IMR-90 (cell line): ENCODE data around the gene CHRD. TPM values are rescaled to one million over a fixed set of nuclear protein-coding genes. Genes with fewer than 3 reads are reported as not detected.

Experiments
- ATAC-seq: fragments of 200-7000 bp; cut with Tn5 transposase; 2 replicates; pipeline ENCODE4 v1.9.1; 2020; ENCODE audit warnings: low read depth, mild to moderate bottlenecking, moderate library complexity
- BruUV-seq: library from RNA; stranded (reverse); fragments of 400-500 nt; replicated peaks from 2 replicates; lab custom pipeline; 2021; lab: Mats Ljungman, UMichigan
- CTCF ChIA-PET: fragments of 300-600 bp; formaldehyde crosslinking; extraction: SDS; loops from one replicate; lab custom pipeline; 2021; ENCODE audit warnings: antibody characterized with exemption; lab: Yijun Ruan, JAX
- POLR2A ChIA-PET: fragments of 300-600 bp; sonication (Branson Sonifier 250); formaldehyde crosslinking; loops from one replicate; lab custom pipeline; 2022; ENCODE audit warnings: antibody characterized with exemption; ENCODE audit not compliant: unreplicated experiment; lab: Charles Lee
- DNase-seq: peaks from one replicate; pipeline ENCODE4 v3.0.0; 2013
- H2AFZ ChIP-seq: replicated peaks from 2 replicates; pipeline ENCODE3; 2013; ENCODE audit warnings: low read length, mild to moderate bottlenecking; ENCODE audit not compliant: poor library complexity
- H2AK5ac ChIP-seq: 2 replicates; pipeline ENCODE4 v1.6.1; 2013; ENCODE audit warnings: low read depth, low read length, inconsistent platforms
- H2AK9ac ChIP-seq: replicated peaks from 2 replicates; pipeline ENCODE3; 2013; ENCODE audit warnings: mild to moderate bottlenecking, low read depth, low read length, moderate library complexity; ENCODE audit not compliant: poor library complexity
- H2BK120ac ChIP-seq: 2 replicates; pipeline ENCODE4 v1.6.1; 2013; ENCODE audit warnings: low read depth, low read length, inconsistent platforms
- H2BK15ac ChIP-seq: 3 replicates; pipeline ENCODE4 v1.6.1; 2013; ENCODE audit warnings: low read depth, low read length, inconsistent platforms
- H2BK20ac ChIP-seq: 2 replicates; pipeline ENCODE4 v1.6.1; 2013; ENCODE audit warnings: low read depth, mild to moderate bottlenecking, inconsistent platforms, low read length, moderate library complexity
- H2BK5ac ChIP-seq: 2 replicates; pipeline ENCODE4 v1.6.1; 2013; ENCODE audit warnings: mild to moderate bottlenecking, low read depth, low read length, inconsistent platforms; ENCODE audit not compliant: poor library complexity, severe bottlenecking
- H3K14ac ChIP-seq: replicated peaks from 2 replicates; pipeline ENCODE4 v1.6.1; 2013; ENCODE audit warnings: low read depth, low read length, inconsistent platforms
- H3K18ac ChIP-seq: 2 replicates; pipeline ENCODE4 v1.6.1; 2013; ENCODE audit warnings: low read depth, low read length, control low read depth
- H3K23ac ChIP-seq: 2 replicates; pipeline ENCODE4 v1.6.1; 2013; ENCODE audit warnings: low read depth, low read length, inconsistent platforms
- H3K27ac ChIP-seq: 2 replicates; pipeline ENCODE4 v1.5.1; 2013; ENCODE audit warnings: mild to moderate bottlenecking, control low read depth, low read length; ENCODE audit not compliant: insufficient read depth
- H3K27me3 ChIP-seq: 2 replicates; pipeline ENCODE4 v1.6.1; 2013; ENCODE audit warnings: low read length; ENCODE audit not compliant: control insufficient read depth, insufficient read depth
- H3K36me3 ChIP-seq: 2 replicates; pipeline ENCODE4 v1.6.1; 2013; ENCODE audit warnings: low read length, mixed read lengths; ENCODE audit not compliant: control insufficient read depth, insufficient read depth
- H3K4ac ChIP-seq: 2 replicates; pipeline ENCODE4 v1.6.1; 2013; ENCODE audit warnings: low read depth, low read length, inconsistent platforms
- H3K4me1 ChIP-seq: 2 replicates; pipeline ENCODE4 v1.6.1; 2013; ENCODE audit warnings: low read length, mixed read lengths; ENCODE audit not compliant: control insufficient read depth, insufficient read depth
- H3K4me2 ChIP-seq: 2 replicates; pipeline ENCODE4 v1.6.1; 2013; ENCODE audit warnings: low read depth, mild to moderate bottlenecking, control low read depth, low read length, moderate library complexity
- H3K4me3 ChIP-seq: 2 replicates; pipeline ENCODE4 v1.5.1; 2013; ENCODE audit warnings: low read depth, mild to moderate bottlenecking, control low read depth, low read length, moderate library complexity; ENCODE audit not compliant: insufficient read depth
- H3K56ac ChIP-seq: 2 replicates; pipeline ENCODE4 v1.6.1; 2013; ENCODE audit warnings: low read length, inconsistent platforms; ENCODE audit not compliant: insufficient read depth; ENCODE audit errors: extremely low read depth
- H3K79me1 ChIP-seq, 2 experiments: 2 replicates each; pipeline ENCODE4 v1.6.1; 2013; ENCODE audit warnings: low read length in 2 of 2, inconsistent platforms in 1 of 2, low read depth in 1 of 2
- H3K9ac ChIP-seq: 2 replicates; pipeline ENCODE4 v1.6.1; 2013; ENCODE audit warnings: low read depth, low read length, control low read depth
- H3K9me1 ChIP-seq: 2 replicates; pipeline ENCODE4 v1.6.1; 2013; ENCODE audit warnings: low read length, inconsistent platforms; ENCODE audit not compliant: insufficient read depth
- H3K9me3 ChIP-seq: 2 replicates; pipeline ENCODE4 v1.6.1; 2013; ENCODE audit warnings: low read length; ENCODE audit not compliant: control insufficient read depth, insufficient read depth
- H4K20me1 ChIP-seq: 2 replicates; pipeline ENCODE4 v1.6.1; 2013; ENCODE audit warnings: low read length, inconsistent platforms; ENCODE audit not compliant: insufficient read depth
- H4K5ac ChIP-seq: 2 replicates; pipeline ENCODE4 v1.6.1; 2013; ENCODE audit warnings: mild to moderate bottlenecking, low read depth, low read length, control low read depth
- H4K8ac ChIP-seq, 2 experiments: 2 replicates each; pipeline ENCODE4 v1.6.1; 2013; ENCODE audit warnings: low read depth in 2 of 2, low read length in 2 of 2, control low read depth in 1 of 2, inconsistent platforms in 1 of 2
- H4K91ac ChIP-seq: 2 replicates; pipeline ENCODE4 v1.6.1; 2013; ENCODE audit warnings: low read depth, low read length, inconsistent platforms; ENCODE audit not compliant: insufficient read depth
- FOS ChIP-seq: fragments of 150-350 bp; IDR thresholded peaks from 2 replicates; pipeline ENCODE4 v1.6.1; 2016; ENCODE audit warnings: low read depth, low read length
- MXI1 ChIP-seq: IDR thresholded peaks from 2 replicates; pipeline ENCODE4 v1.6.1; 2012; ENCODE audit warnings: low read depth, mild to moderate bottlenecking, low read length, moderate library complexity, borderline replicate concordance
- POLR2A ChIP-seq: IDR thresholded peaks from 2 replicates; pipeline ENCODE4 v1.6.1; 2012; ENCODE audit warnings: mild to moderate bottlenecking, low read depth, low read length
- WGBS, 2 experiments: methylation state at CpG; one replicate each; pipeline versions ENCODE4 v1.1.5 to v1.1.7; 2013; ENCODE audit warnings: missing lambda C conversion rate in 2 of 2; ENCODE audit not compliant: insufficient read length in 1 of 2; ENCODE audit errors: extremely low coverage in 2 of 2; 5-methylcytosine and 5-hydroxymethylcytosine counted together
- dilution Hi-C: fragments of 300-500 bp; cut with HindIII; formaldehyde crosslinking; loops from one replicate; pipeline ENCODE4 v1.14.3; 2018; ENCODE audit warnings: low sequenced_read_pairs; ENCODE audit not compliant: unreplicated experiment
- in situ Hi-C: fragments of 300-500 bp; cut with MboI; formaldehyde crosslinking; loops from 3 replicates; pipeline ENCODE4 v1.14.3; 2019; ENCODE audit warnings: low sequenced_read_pairs, inconsistent platforms, mixed read lengths
- intact Hi-C: fragments of 100-400 bp; cut with micrococcal nuclease; formaldehyde crosslinking; loops from 2 replicates; pipeline ENCODE4 v1.10.0; 2022
- polyA plus RNA-seq, 3 experiments: library from polyadenylated mRNA; depleted of rRNA; stranded (reverse); fragments of >200 nt; gene quantifications; 2 replicates each; pipeline ENCODE4 v1.2.3, GENCODE V29; 2012; ENCODE audit warnings: low replicate concordance in 1 of 3
- total RNA-seq: library from RNA; depleted of rRNA; stranded (reverse); fragments of >200 nt; gene quantifications from 2 replicates; pipeline ENCODE4 v1.2.3, GENCODE V29; 2012
- TF ChIP-seq, protein P1 (sequence below): conservative IDR thresholded peaks from 2 replicates; pipeline ENCODE4 v1.5.1; 2012; ENCODE audit warnings: mild to moderate bottlenecking, low read depth, low read length, improper control_type of control experiment
- TF ChIP-seq, protein P2 (sequence below): fragments of 150-350 bp; IDR thresholded peaks from 2 replicates; pipeline ENCODE4 v1.6.1; 2016; ENCODE audit warnings: low read depth, mild to moderate bottlenecking, low read length, moderate library complexity, borderline replicate concordance

The CHRD gene
- total and polyA plus RNA-seq, 2 of the 4 experiments (the other 2 are of a cell fraction): under 0.01 to 0.09 TPM

DNA sequence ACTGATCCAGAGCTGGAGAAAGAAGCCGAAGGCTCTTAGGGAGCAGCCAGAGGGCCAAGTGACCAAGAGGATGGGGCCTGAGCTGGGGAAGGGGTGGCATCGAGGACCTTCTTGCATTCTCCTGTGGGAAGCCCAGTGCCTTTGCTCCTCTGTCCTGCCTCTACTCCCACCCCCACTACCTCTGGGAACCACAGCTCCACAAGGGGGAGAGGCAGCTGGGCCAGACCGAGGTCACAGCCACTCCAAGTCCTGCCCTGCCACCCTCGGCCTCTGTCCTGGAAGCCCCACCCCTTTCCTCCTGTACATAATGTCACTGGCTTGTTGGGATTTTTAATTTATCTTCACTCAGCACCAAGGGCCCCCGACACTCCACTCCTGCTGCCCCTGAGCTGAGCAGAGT, 9.5 kb downstream of the CHRD start:
- Histone ChIP-seq H3K4ac (no peak overlapping the region), H3K27ac (no peak overlapping the region), H2AFZ (no peak overlapping the region), H3K56ac (no peak overlapping the region), H2BK20ac (no peak overlapping the region), H2AK9ac (peak overlapping the region; percentile 24), H3K36me3 (no peaks in the 10 kb centered on the region), H4K5ac (no peak overlapping the region), H2AK5ac (no peak overlapping the region), H3K79me1 (no peaks in the 10 kb centered on the region), H3K14ac (no peak overlapping the region), H2BK15ac (no peak overlapping the region), H2BK5ac (no peak overlapping the region), H2BK120ac (no peak overlapping the region), H3K9ac (no peak overlapping the region), H3K18ac (no peak overlapping the region), H3K23ac (no peak overlapping the region), H3K4me3 (no peak overlapping the region), H3K9me3 (no peaks in the 10 kb centered on the region), H4K91ac (no peak overlapping the region), H3K4me2 (no peak overlapping the region), H3K27me3 (peaks cover 66% of the 10 kb centered on the region), H4K20me1 (no peaks in the 10 kb centered on the region), H3K4me1 (no peaks in the 10 kb centered on the region), H3K9me1 (no peaks in the 10 kb centered on the region), H4K8ac (no peak overlapping the region)
- in situ Hi-C loops: no loop called here
- no peak for DNase-seq
- CTCF ChIA-PET: no interaction called here
- TF ChIP-seq POLR2A: no peak
- no peak for TF ChIP-seq FOS
- TF ChIP-seq, protein P1, sequence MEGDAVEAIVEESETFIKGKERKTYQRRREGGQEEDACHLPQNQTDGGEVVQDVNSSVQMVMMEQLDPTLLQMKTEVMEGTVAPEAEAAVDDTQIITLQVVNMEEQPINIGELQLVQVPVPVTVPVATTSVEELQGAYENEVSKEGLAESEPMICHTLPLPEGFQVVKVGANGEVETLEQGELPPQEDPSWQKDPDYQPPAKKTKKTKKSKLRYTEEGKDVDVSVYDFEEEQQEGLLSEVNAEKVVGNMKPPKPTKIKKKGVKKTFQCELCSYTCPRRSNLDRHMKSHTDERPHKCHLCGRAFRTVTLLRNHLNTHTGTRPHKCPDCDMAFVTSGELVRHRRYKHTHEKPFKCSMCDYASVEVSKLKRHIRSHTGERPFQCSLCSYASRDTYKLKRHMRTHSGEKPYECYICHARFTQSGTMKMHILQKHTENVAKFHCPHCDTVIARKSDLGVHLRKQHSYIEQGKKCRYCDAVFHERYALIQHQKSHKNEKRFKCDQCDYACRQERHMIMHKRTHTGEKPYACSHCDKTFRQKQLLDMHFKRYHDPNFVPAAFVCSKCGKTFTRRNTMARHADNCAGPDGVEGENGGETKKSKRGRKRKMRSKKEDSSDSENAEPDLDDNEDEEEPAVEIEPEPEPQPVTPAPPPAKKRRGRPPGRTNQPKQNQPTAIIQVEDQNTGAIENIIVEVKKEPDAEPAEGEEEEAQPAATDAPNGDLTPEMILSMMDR: no peak
- TF ChIP-seq, protein P2, sequence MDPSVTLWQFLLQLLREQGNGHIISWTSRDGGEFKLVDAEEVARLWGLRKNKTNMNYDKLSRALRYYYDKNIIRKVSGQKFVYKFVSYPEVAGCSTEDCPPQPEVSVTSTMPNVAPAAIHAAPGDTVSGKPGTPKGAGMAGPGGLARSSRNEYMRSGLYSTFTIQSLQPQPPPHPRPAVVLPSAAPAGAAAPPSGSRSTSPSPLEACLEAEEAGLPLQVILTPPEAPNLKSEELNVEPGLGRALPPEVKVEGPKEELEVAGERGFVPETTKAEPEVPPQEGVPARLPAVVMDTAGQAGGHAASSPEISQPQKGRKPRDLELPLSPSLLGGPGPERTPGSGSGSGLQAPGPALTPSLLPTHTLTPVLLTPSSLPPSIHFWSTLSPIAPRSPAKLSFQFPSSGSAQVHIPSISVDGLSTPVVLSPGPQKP: no peak
- TF ChIP-seq MXI1: no peak
- ATAC-seq: no peak
- no CpG with 5 or more reads among the region's 5 CpGs for WGBS, 2 experiments
- no TSS peak for BruUV-seq
- intact Hi-C loops: no loop called here
- POLR2A ChIA-PET: no interaction called here
- dilution Hi-C loops: no loop called here
